A673 (cell line): Measurements from ENCODE around the gene IFFO2.

Experiments used
- CTCF ChIP-seq: fragments of 300-800, 200-600 bp; sonication (generic); conservative IDR thresholded peaks from 2 replicates; pipeline ENCODE4 v1.5.1; 2017; ENCODE audit warnings: low read depth, mild to moderate bottlenecking, antibody characterized with exemption, low read length, moderate library complexity, mixed read lengths
- EZH2 ChIP-seq: fragments of 200-600 bp; sonication (generic); IDR thresholded peaks from 2 replicates; pipeline ENCODE4 v1.6.1; 2017; ENCODE audit warnings: borderline replicate concordance, low read depth, mild to moderate bottlenecking, mixed read lengths, antibody characterized with exemption, low read length; ENCODE audit not compliant: poor library complexity, severe bottlenecking

GRCh38 chr1:18948048-18948912 is 8.2 kb downstream of the IFFO2 start:
- TF ChIP-seq CTCF = no peak
- no peak for TF ChIP-seq EZH2
